ENCODE data around the gene WDR36. TPM values are rescaled to one million over a fixed set of nuclear protein-coding genes. Genes with fewer than 3 reads are reported as not detected.

The WDR36 gene
- total RNA-seq (ENCODE audit: low replicate concordance) = 23.8 and 31.6 TPM in 2 replicates
- long read RNA-seq, full-length matches to known transcripts = 43 of 78 reads
- long read RNA-seq, partial matches to known transcripts = 19 of 78 reads
- long read RNA-seq, other reads (novel, unspliced or antisense) = 16 of 78 reads

DNA sequence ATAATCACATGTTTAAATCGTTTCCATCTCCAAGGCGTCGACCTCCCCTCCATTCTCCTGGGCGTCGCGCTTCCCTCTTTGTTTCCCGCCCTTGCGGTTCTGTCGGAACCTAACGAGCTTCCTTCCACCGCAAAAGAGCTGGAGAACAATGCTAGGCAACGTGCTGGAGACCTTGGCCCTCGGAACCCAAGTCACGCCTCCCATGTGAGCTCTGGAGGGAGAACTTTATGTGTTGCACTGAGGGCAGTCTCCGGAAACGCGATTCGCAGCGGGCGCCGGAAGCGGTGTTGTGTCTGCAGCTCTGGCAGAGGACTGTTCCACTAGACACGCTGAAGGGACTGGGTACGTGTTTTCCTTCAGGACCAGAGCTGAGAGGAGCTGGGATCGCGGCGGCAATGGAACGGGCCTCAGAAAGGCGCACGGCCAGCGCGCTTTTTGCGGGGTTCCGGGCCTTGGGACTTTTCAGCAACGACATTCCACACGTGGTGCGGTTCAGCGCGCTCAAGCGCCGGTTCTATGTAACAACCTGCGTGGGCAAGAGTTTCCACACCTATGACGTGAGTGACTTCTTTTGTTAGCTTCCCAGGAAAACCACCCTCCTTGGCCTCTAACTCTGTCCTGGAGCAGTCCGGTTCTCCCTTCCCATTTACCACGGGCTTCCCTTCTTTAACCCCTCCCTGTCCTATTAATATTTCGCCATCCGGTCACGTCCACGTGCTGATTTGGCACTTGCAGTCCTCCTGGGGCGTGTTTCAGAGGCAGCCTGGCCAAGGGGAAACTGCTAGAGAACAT lies at the start of gene WDR36:
TSS of gene WDR36 (plus strand) at position 287 of the 792 bp plus-strand sequence. CDS start at position 396, 109 bp downstream.
- H3K4me3 Mint-ChIP-seq = peak within 1 kb of the TSS; percentile 94
- TF ChIP-seq, protein P1, sequence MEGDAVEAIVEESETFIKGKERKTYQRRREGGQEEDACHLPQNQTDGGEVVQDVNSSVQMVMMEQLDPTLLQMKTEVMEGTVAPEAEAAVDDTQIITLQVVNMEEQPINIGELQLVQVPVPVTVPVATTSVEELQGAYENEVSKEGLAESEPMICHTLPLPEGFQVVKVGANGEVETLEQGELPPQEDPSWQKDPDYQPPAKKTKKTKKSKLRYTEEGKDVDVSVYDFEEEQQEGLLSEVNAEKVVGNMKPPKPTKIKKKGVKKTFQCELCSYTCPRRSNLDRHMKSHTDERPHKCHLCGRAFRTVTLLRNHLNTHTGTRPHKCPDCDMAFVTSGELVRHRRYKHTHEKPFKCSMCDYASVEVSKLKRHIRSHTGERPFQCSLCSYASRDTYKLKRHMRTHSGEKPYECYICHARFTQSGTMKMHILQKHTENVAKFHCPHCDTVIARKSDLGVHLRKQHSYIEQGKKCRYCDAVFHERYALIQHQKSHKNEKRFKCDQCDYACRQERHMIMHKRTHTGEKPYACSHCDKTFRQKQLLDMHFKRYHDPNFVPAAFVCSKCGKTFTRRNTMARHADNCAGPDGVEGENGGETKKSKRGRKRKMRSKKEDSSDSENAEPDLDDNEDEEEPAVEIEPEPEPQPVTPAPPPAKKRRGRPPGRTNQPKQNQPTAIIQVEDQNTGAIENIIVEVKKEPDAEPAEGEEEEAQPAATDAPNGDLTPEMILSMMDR (conservative IDR thresholded peaks at IDR 0.05) = peak; percentile 10
- peak within 1 kb of the TSS; percentile 73 for H3K27ac Mint-ChIP-seq
- peaks cover 4% of the 10 kb centered on the region for H3K36me3 Mint-ChIP-seq
- DNase-seq (ENCODE audit: extremely low spot score, unreplicated experiment) = peak; percentile 92
- peaks cover 6% of the 10 kb centered on the region for H3K27me3 Mint-ChIP-seq
- H3K4me1 Mint-ChIP-seq (ENCODE audit: unreplicated experiment) = peaks cover 13% of the 10 kb centered on the region
- H3K9me3 Mint-ChIP-seq = peaks cover 8% of the 10 kb centered on the region

DNA sequence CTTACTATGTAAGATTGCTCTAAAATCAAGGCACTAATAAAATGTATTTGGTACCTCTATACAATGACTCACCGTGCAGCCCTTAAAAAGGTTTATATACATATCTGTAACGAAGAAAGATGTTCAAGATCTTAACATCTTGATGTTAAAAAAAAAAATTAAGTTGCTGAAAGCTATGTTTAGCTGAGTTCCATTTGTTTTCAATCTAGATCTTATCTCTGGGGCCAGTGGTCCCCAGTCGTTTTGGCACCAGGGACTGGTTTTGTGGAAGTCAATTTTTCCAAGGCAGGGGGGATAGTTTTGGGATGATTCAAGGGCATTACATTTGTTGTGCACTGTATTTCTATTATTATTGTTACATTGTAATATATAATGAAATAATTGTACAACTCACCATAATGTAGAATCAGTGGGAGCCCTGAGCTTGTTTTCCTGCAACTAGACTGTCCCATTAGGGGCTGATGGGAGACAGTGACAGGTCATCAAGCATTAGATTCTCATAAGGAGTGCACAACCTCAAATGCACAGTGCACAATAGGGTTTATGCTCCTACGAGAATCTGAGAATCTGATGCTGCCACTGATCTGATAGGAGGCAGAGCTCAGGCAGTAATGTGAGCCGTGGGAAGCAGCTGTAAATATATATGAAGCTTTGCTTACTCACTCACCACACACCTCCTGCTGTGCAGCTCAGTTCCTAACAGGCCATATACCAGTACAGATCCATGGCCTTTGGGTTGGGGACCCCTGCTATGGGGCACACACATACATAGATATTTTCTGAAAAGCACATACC lies 48.2 kb upstream of the WDR36 start:
- no peak overlapping the region for H3K4me3 Mint-ChIP-seq
- peaks cover under 1% of the 10 kb centered on the region for H3K27me3 Mint-ChIP-seq
- no peaks in the 10 kb centered on the region for H3K4me1 Mint-ChIP-seq (ENCODE audit: unreplicated experiment)
- no peak overlapping the region for H3K27ac Mint-ChIP-seq
- no peaks in the 10 kb centered on the region for H3K36me3 Mint-ChIP-seq
- TF ChIP-seq, protein P1 (conservative IDR thresholded peaks at IDR 0.05) = no peak
- H3K9me3 Mint-ChIP-seq = no peaks in the 10 kb centered on the region
- DNase-seq (ENCODE audit: extremely low spot score, unreplicated experiment) = no peak

DNA sequence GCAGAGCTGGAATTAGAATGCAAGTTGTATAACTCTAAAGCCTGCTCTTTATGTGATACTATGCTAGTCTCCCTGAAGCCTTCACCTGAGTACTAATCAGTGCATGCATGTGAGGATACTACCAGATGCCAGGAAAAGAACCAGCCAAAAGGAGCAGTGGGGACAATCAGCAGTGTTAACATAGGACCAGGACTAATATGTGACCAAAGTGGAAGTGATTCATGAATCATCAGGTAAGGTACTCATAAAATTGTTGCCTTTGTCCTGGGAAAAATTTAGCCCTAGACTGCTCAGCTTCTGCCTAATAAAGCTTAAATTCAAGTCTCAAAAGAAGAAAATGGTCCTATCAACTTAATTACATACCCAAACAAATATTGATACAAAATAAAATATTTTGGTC lies 34.1 kb upstream of the WDR36 start:
- Mint-ChIP-seq H3K9me3 (no peaks in the 10 kb centered on the region), H3K27ac (no peak overlapping the region), H3K27me3 (peaks cover 29% of the 10 kb centered on the region), H3K4me1 (ENCODE audit: unreplicated experiment) (no peaks in the 10 kb centered on the region), H3K36me3 (no peaks in the 10 kb centered on the region), H3K4me3 (no peak overlapping the region)
- TF ChIP-seq, protein P1 (conservative IDR thresholded peaks at IDR 0.05) = no peak
- no peak for DNase-seq (ENCODE audit: extremely low spot score, unreplicated experiment)

DNA sequence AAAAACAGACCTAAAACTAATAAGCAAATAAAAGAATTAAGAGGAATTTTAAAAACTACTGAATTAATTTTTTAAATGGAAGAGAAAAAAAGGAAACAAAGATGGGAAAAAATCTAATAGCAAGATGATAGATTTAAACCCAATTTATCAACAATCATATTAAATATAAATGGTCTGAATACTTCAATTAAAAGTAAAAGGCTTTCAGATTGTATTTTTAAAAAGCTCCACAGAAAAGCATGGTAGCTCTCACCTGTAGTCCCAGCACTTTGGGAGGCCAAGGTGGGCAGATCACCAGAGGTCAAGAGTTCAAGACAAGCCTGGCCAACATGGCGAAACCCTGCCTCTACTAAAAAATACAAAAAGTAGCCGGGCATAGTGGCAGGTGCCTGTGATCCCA lies 32.0 kb upstream of the WDR36 start:
- H3K4me3 Mint-ChIP-seq = no peak overlapping the region
- no peaks in the 10 kb centered on the region for H3K4me1 Mint-ChIP-seq (ENCODE audit: unreplicated experiment)
- H3K27me3 Mint-ChIP-seq = peaks cover 23% of the 10 kb centered on the region
- TF ChIP-seq, protein P1 (conservative IDR thresholded peaks at IDR 0.05) = no peak
- H3K27ac Mint-ChIP-seq = no peak overlapping the region
- H3K9me3 Mint-ChIP-seq = no peaks in the 10 kb centered on the region
- no peak for DNase-seq (ENCODE audit: extremely low spot score, unreplicated experiment)
- no peaks in the 10 kb centered on the region for H3K36me3 Mint-ChIP-seq

DNA sequence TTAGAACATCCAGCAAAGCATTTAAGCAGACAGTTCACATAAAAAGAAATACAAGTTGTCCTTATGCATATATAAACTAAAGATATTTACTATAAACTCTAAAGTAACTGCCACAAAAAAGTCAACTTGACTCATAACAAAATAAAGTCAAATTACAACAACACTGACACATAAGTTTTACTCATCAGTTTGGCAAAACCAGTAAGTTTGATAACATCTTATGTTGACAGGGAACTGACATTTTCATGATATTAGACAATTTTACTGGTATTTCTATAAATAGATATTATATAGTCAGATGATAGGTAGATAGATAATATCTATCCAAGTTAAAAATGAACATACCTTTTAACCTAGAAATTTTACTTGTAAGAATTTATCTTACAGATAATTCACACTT lies 30.5 kb upstream of the WDR36 start:
- TF ChIP-seq, protein P1 (conservative IDR thresholded peaks at IDR 0.05) = no peak
- Mint-ChIP-seq H3K4me3 (no peak overlapping the region), H3K4me1 (ENCODE audit: unreplicated experiment) (no peaks in the 10 kb centered on the region), H3K36me3 (no peaks in the 10 kb centered on the region), H3K27me3 (peaks cover 29% of the 10 kb centered on the region), H3K9me3 (no peaks in the 10 kb centered on the region), H3K27ac (no peak overlapping the region)
- DNase-seq (ENCODE audit: extremely low spot score, unreplicated experiment) = no peak

All from type B pancreatic cell (in vitro differentiated cells).